Measurements from ENCODE around the gene ACKR1.

Gene ACKR1

DNA sequence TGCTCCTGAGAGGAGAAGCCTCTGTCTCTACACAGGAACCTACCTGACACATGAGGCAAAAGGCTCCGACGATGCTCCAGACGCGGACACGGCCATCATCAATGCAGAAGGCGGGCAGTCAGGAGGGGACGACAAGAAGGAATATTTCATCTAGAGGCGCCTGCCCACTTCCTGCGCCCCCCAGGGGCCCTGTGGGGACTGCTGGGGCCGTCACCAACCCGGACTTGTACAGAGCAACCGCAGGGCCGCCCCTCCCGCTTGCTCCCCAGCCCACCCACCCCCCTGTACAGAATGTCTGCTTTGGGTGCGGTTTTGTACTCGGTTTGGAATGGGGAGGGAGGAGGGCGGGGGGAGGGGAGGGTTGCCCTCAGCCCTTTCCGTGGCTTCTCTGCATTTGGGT, 3.9 kb upstream of the ACKR1 start:
- TF ChIP-seq, protein P1, sequence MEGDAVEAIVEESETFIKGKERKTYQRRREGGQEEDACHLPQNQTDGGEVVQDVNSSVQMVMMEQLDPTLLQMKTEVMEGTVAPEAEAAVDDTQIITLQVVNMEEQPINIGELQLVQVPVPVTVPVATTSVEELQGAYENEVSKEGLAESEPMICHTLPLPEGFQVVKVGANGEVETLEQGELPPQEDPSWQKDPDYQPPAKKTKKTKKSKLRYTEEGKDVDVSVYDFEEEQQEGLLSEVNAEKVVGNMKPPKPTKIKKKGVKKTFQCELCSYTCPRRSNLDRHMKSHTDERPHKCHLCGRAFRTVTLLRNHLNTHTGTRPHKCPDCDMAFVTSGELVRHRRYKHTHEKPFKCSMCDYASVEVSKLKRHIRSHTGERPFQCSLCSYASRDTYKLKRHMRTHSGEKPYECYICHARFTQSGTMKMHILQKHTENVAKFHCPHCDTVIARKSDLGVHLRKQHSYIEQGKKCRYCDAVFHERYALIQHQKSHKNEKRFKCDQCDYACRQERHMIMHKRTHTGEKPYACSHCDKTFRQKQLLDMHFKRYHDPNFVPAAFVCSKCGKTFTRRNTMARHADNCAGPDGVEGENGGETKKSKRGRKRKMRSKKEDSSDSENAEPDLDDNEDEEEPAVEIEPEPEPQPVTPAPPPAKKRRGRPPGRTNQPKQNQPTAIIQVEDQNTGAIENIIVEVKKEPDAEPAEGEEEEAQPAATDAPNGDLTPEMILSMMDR (IDR thresholded peaks at IDR 0.05; ENCODE audit: low read depth, low read length, missing control alignments): no peak
- H3K4me3 ChIP-seq (ENCODE audit: low read depth, low read length): no peak overlapping the region
- no peak for DNase-seq (ENCODE audit: low read depth)

- no peak for DNase-seq (ENCODE audit: low read depth)
- H3K4me3 ChIP-seq (ENCODE audit: low read depth, low read length): no peak overlapping the region
- TF ChIP-seq, protein P1 (IDR thresholded peaks at IDR 0.05; ENCODE audit: low read depth, low read length, missing control alignments): no peak
These were observed 3.0 kb upstream of the ACKR1 start for GRCh38 chr1:159201642-159202041.

DNA sequence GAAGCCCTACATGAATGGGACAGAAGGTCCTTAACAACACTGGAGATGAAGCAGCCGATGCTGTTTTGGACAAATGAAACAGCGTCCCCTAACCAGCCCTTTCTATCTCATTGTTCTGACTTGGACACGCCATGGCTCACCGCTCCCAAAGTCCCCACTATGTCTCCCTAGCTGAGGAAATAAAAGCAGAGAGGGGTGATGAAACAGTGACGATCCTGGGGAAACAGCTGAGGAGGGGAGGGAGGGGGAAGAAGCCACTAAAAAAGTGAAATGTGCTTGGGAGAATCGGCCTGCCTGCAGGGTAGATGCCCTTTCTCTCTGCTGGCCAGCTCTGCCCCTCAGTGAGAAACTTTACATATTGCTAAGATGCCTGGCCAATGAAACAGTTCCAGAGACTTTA, 1.1 kb upstream of the ACKR1 start:
- H3K4me3 ChIP-seq (ENCODE audit: low read depth, low read length): no peak overlapping the region
- no peak for DNase-seq (ENCODE audit: low read depth)
- TF ChIP-seq, protein P1 (IDR thresholded peaks at IDR 0.05; ENCODE audit: low read depth, low read length, missing control alignments): no peak

- no peak overlapping the region for H3K4me3 ChIP-seq (ENCODE audit: low read depth, low read length)
- DNase-seq (ENCODE audit: low read depth): no peak
- TF ChIP-seq, protein P1 (IDR thresholded peaks at IDR 0.05; ENCODE audit: low read depth, low read length, missing control alignments): no peak
These were observed 550 bp downstream of the ACKR1 start for GRCh38 chr1:159205225-159205624.

DNA sequence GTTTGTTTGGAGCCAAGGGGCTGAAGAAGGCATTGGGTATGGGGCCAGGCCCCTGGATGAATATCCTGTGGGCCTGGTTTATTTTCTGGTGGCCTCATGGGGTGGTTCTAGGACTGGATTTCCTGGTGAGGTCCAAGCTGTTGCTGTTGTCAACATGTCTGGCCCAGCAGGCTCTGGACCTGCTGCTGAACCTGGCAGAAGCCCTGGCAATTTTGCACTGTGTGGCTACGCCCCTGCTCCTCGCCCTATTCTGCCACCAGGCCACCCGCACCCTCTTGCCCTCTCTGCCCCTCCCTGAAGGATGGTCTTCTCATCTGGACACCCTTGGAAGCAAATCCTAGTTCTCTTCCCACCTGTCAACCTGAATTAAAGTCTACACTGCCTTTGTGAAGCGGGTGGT, 1.4 kb downstream of the ACKR1 start:
- H3K4me3 ChIP-seq (ENCODE audit: low read depth, low read length): no peak overlapping the region
- DNase-seq (ENCODE audit: low read depth): no peak
- TF ChIP-seq, protein P1 (IDR thresholded peaks at IDR 0.05; ENCODE audit: low read depth, low read length, missing control alignments): no peak

DNA sequence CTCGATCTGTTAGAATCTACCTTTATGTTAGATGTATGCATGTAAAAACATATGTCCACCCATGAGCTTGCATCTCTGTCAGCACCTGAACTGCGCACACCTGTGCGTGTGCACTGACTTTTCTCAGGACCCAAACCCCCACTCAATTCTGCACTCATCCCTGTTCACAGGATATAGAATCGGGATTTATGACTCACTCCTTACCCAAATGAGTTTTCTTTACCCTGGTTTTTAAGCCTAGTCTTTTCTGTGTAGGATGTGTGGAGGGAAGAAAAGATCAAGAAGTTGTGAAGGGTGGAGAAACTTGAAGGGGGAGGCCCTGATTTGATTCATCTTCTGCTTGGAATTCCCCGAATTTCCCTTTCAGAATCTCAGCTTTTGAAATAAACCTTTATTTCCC, 2.4 kb downstream of the ACKR1 start:
- TF ChIP-seq, protein P1 (IDR thresholded peaks at IDR 0.05; ENCODE audit: low read depth, low read length, missing control alignments): no peak

DNA sequence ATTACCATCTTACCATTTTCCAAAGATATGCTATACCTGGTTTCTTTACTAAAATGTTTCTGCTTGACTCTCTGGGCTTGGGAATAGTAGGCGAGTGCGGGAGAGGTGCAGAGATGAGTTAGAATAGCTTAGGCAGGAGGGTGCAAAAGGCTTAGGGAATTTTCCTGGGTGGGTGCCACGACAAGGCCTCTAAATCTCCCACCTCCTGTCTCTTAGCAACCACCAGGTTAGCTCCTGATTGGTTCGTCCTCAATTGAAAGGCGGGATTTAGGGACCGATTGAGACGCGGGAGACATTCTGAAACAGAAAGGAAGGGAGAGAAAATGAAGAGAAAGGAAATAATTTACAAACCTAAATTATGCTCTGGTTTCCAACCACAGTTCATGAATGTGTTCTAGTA, 3.1 kb downstream of the ACKR1 start:
- TF ChIP-seq, protein P1 (IDR thresholded peaks at IDR 0.05; ENCODE audit: low read depth, low read length, missing control alignments): no peak
- DNase-seq (ENCODE audit: low read depth): no peak
- H3K4me3 ChIP-seq (ENCODE audit: low read depth, low read length): no peak overlapping the region

More for the DNA sequence above, 2.4 kb downstream of the ACKR1 start:
- no peak overlapping the region for H3K4me3 ChIP-seq (ENCODE audit: low read depth, low read length)
- no peak for DNase-seq (ENCODE audit: low read depth)

Data from GM12864 (cell line).